OCI-LY1 (cell line): Measurements from ENCODE around the gene PCDHA4.
"Not testable (repeated sequence)": the region's sequence is repeated elsewhere in the genome, so short reads cannot be mapped to it uniquely, and the experiment has no call there.

Experiments used
- H2AFZ ChIP-seq: fragments of 200-600 bp; sonication (generic), shearing (Covaris generic); 2 replicates; pipeline ENCODE4 v1.6.0; 2014; ENCODE audit warnings: antibody characterized with exemption, mild to moderate bottlenecking, low read length
- H3F3A ChIP-seq: fragments of 200-600 bp; sonication (generic), shearing (Covaris generic); 2 replicates; pipeline ENCODE4 v1.6.0; 2014; ENCODE audit warnings: mild to moderate bottlenecking, antibody characterized with exemption, low read length, moderate library complexity; ENCODE audit not compliant: insufficient read depth
- H3K27ac ChIP-seq: fragments of 200-600 bp; sonication (generic); 2 replicates; pipeline ENCODE4 v1.5.1; 2014; ENCODE audit warnings: low read length, mixed run types, mild to moderate bottlenecking, low read depth; ENCODE audit not compliant: poor library complexity, severe bottlenecking
- H3K27me3 ChIP-seq: fragments of 200-600 bp; sonication (generic); 2 replicates; pipeline ENCODE4 v1.6.0; 2014; ENCODE audit warnings: antibody characterized with exemption, mild to moderate bottlenecking, low read length, moderate library complexity; ENCODE audit not compliant: insufficient read depth
- H3K36me3 ChIP-seq: fragments of 200-600 bp; sonication (generic); 2 replicates; pipeline ENCODE4 v1.6.1; 2014; ENCODE audit warnings: mild to moderate bottlenecking, antibody characterized with exemption, low read length, moderate library complexity, mixed read lengths; ENCODE audit not compliant: insufficient read depth
- H3K4me1 ChIP-seq: fragments of 200-600 bp; sonication (generic); 2 replicates; pipeline ENCODE4 v1.5.1; 2014; ENCODE audit warnings: mild to moderate bottlenecking, low read length, moderate library complexity; ENCODE audit not compliant: insufficient read depth, severe bottlenecking
- H3K4me2 ChIP-seq: fragments of 200-600 bp; sonication (generic), shearing (Covaris generic); 2 replicates; pipeline ENCODE4 v1.6.1; 2014; ENCODE audit warnings: low read length
- H3K4me3 ChIP-seq: fragments of 200-600 bp; sonication (generic); 2 replicates; pipeline ENCODE4 v1.5.1; 2014; ENCODE audit warnings: low read length, low read depth, mild to moderate bottlenecking, mixed read lengths; ENCODE audit not compliant: poor library complexity, severe bottlenecking
- H3K79me2 ChIP-seq: fragments of 200-600 bp; shearing (Covaris generic); 2 replicates; pipeline ENCODE4 v1.6.1; 2016; ENCODE audit warnings: mixed run types, low read length, mixed read lengths; ENCODE audit not compliant: insufficient read depth
- H3K9ac ChIP-seq: fragments of 200-600 bp; sonication (generic), shearing (Covaris generic); 2 replicates; pipeline ENCODE4 v1.6.1; 2014; ENCODE audit warnings: mild to moderate bottlenecking, low read length, mixed read lengths
- H3K9me2 ChIP-seq: fragments of 200-600 bp; sonication (generic), shearing (Covaris generic); 2 replicates; pipeline ENCODE4 v1.6.1; 2014; ENCODE audit warnings: low read depth, mild to moderate bottlenecking, low read length, mixed read lengths
- H3K9me3 ChIP-seq: fragments of 200-600 bp; shearing (Covaris generic); 2 replicates; pipeline ENCODE4 v1.6.1; 2014; ENCODE audit warnings: low read length, mixed read lengths
- H4K20me1 ChIP-seq: fragments of 200-600 bp; sonication (generic), shearing (Covaris generic); 2 replicates; pipeline ENCODE4 v1.6.0; 2016; ENCODE audit warnings: mild to moderate bottlenecking, low read length; ENCODE audit not compliant: insufficient read depth
- EZH2 ChIP-seq: fragments of 200-600 bp; sonication (generic), shearing (Covaris generic); IDR thresholded peaks from 2 replicates; pipeline ENCODE4 v1.8.0; 2017; ENCODE audit warnings: borderline replicate concordance, mixed run types, mild to moderate bottlenecking, antibody characterized with exemption, low read length, moderate library complexity, mixed read lengths
- TF ChIP-seq, protein P1 (sequence below): fragments of 200-600 bp; sonication (generic), shearing (Covaris generic); IDR thresholded peaks from 2 replicates; pipeline ENCODE4 v1.5.1; 2017; ENCODE audit warnings: mild to moderate bottlenecking, antibody characterized with exemption, low read length, moderate library complexity, mixed read lengths

Gene PCDHA4

DNA sequence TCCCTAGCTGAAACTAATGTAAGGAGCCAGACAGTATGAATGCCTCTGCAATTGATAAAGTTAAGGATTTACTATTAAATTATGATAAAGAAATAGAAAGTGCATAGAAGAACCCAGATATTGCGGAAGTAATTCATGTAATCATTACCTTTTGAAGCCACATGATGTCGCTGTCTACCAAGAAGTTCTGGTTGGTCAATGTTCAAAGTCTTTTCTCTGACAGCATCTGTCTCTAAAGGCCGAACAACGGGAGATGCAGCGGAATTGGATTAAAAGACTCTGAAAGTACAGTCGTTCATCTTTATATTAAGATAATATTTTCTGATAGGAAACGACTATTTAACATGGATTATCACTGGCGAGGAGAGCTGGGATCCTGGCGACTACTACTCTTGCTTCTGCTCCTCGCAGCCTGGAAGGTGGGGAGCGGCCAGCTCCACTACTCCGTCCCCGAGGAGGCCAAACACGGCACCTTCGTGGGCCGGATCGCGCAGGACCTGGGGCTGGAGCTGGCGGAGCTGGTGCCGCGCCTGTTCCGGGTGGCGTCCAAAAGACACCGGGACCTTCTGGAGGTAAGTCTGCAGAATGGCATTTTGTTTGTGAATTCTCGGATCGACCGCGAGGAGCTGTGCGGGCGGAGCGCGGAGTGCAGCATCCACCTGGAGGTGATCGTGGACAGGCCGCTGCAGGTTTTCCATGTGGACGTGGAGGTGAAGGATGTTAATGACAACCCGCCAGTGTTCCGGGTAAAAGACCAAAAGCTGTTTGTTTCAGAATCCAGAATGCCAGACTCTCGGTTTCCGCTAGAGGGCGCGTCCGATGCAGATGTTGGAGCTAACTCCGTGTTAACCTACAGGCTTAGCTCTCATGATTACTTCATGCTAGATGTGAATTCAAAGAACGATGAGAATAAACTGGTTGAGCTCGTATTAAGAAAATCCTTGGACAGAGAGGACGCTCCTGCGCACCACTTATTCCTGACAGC lies 34.4 kb downstream of the PCDHA4 start, which contains the start of gene PCDHA8:
Gene PCDHA8 (plus strand): TSS at position 210 of the 985 bp plus-strand sequence. CDS start 135 bp downstream, at position 345.
- Histone ChIP-seq H3K79me2 (no peaks in the 10 kb centered on the region), H3K27me3 (no peaks in the 10 kb centered on the region), H3K27ac (no peak within 1 kb of the TSS), H3K36me3 (no peaks in the 10 kb centered on the region), H3K4me2 (no peak within 1 kb of the TSS), H3K4me1 (no peaks in the 10 kb centered on the region), H3K4me3 (no peak within 1 kb of the TSS), H3K9ac (no peak within 1 kb of the TSS), H2AFZ (no peak within 1 kb of the TSS), H3F3A (no peaks in the 10 kb centered on the region), H3K9me2 (no peaks in the 10 kb centered on the region), H3K9me3 (no peaks in the 10 kb centered on the region), H4K20me1 (no peaks in the 10 kb centered on the region)
- TF ChIP-seq, protein P1, sequence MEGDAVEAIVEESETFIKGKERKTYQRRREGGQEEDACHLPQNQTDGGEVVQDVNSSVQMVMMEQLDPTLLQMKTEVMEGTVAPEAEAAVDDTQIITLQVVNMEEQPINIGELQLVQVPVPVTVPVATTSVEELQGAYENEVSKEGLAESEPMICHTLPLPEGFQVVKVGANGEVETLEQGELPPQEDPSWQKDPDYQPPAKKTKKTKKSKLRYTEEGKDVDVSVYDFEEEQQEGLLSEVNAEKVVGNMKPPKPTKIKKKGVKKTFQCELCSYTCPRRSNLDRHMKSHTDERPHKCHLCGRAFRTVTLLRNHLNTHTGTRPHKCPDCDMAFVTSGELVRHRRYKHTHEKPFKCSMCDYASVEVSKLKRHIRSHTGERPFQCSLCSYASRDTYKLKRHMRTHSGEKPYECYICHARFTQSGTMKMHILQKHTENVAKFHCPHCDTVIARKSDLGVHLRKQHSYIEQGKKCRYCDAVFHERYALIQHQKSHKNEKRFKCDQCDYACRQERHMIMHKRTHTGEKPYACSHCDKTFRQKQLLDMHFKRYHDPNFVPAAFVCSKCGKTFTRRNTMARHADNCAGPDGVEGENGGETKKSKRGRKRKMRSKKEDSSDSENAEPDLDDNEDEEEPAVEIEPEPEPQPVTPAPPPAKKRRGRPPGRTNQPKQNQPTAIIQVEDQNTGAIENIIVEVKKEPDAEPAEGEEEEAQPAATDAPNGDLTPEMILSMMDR: peak; percentile 63
- TF ChIP-seq EZH2: no peak

DNA sequence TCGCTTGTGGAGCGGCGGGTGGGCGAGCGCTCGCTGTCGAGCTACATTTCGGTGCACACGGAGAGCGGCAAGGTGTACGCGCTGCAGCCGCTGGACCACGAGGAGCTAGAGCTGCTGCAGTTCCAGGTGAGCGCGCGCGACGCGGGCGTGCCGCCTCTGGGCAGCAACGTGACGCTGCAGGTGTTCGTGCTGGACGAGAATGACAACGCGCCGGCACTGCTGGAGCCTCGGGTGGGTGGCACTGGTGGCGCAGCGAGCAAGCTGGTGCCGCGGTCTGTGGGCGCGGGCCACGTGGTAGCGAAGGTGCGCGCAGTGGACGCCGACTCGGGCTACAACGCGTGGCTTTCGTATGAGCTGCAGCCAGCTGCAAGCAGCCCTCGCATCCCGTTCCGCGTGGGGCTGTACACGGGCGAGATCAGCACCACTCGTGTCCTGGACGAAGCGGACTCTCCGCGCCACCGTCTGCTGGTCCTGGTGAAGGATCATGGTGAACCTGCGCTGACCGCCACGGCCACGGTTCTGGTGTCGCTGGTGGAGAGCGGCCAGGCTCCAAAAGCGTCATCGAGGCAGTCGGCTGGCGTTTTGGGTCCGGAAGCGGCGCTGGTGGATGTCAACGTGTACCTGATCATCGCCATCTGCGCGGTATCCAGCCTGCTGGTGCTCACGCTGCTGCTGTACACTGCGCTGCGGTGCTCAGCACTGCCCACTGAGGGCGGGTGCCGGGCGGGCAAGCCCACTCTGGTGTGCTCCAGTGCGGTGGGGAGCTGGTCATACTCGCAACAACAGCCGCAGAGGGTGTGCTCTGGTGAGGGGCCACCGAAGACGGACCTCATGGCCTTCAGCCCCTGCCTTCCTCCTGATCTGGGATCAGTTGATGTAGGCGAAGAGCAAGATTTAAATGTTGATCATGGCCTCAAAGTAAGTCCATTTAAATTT lies 36.2 kb downstream of the PCDHA4 start:
- H4K20me1 ChIP-seq: no peaks in the 10 kb centered on the region
- no peaks in the 10 kb centered on the region for H3K79me2 ChIP-seq
- H3K9me2 ChIP-seq: no peaks in the 10 kb centered on the region
- H3K36me3 ChIP-seq: no peaks in the 10 kb centered on the region
- TF ChIP-seq EZH2: no peak
- TF ChIP-seq, protein P1: no peak
- no peak overlapping the region for H3K4me3 ChIP-seq
- no peak overlapping the region for H3K4me2 ChIP-seq
- H3K27me3 ChIP-seq: no peaks in the 10 kb centered on the region
- H3F3A ChIP-seq: no peaks in the 10 kb centered on the region
- no peaks in the 10 kb centered on the region for H3K9me3 ChIP-seq
- no peaks in the 10 kb centered on the region for H3K4me1 ChIP-seq
- H3K9ac ChIP-seq: no peak overlapping the region
- no peak overlapping the region for H2AFZ ChIP-seq
- no peak overlapping the region for H3K27ac ChIP-seq

DNA sequence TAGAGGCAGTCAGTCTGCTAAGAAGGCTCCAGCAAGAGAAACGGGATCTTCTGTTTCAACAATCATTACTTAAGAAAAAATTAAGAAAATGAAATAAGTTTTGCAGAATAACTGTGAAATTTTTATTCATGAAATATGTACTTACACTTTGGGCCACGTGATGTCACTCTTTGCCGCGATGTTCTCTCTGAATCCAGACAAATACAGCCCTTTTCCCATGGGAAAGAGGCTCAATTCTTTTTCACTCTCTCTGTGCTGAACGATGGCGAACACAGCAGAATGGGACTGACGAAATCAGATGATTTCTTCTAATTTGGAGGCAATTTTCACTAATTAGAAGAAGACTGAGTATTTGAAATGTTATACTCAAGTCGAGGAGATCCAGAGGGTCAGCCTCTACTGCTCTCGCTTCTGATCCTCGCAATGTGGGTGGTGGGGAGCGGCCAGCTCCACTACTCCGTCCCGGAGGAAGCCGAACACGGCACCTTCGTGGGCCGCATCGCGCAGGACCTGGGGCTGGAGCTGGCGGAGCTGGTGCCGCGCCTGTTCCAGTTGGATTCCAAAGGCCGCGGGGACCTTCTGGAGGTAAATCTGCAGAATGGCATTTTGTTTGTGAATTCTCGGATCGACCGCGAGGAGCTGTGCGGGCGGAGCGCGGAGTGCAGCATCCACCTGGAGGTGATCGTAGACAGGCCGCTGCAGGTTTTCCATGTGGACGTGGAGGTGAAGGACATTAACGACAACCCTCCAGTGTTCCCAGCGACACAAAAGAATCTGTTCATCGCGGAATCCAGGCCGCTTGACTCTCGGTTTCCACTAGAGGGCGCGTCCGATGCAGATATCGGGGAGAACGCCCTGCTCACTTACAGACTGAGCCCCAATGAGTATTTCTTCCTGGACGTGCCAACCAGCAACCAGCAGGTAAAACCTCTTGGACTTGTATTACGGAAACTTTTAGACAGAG lies 41.6 kb downstream of the PCDHA4 start, which contains the start of gene PCDHA9:
Gene PCDHA9 (plus strand): TSS at position 244 of the 964 bp plus-strand sequence. CDS start 114 bp downstream, at position 358.
- H3K4me2 ChIP-seq, H3K9ac ChIP-seq, H3K9me3 ChIP-seq, H3K27ac ChIP-seq, H3K4me1 ChIP-seq, H3K27me3 ChIP-seq, H3K36me3 ChIP-seq, H3K79me2 ChIP-seq, H4K20me1 ChIP-seq, H3K9me2 ChIP-seq, H2AFZ ChIP-seq, H3F3A ChIP-seq, H3K4me3 ChIP-seq: not testable (repeated sequence)

DNA sequence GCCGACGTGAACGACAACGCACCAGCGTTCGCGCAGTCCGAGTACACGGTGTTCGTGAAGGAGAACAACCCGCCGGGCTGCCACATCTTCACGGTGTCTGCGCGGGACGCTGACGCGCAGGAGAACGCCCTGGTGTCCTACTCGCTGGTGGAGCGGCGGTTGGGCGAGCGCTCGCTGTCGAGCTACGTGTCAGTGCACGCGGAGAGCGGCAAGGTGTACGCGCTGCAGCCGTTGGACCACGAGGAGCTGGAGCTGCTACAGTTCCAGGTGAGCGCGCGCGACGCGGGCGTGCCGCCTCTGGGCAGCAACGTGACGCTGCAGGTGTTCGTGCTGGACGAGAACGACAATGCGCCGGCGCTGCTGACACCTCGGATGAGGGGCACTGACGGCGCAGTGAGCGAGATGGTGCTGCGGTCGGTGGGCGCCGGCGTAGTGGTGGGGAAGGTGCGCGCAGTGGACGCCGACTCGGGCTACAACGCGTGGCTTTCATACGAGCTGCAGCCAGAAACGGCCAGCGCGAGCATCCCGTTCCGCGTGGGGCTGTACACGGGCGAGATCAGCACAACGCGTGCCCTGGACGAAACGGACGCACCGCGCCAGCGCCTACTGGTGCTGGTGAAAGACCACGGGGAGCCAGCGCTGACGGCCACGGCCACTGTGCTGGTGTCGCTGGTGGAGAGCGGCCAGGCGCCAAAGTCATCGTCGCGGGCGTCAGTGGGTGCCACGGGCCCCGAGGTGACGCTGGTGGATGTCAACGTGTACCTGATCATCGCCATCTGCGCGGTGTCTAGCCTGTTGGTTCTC lies 43.2 kb downstream of the PCDHA4 start:
- not testable (repeated sequence) for H3K9ac ChIP-seq, H3K79me2 ChIP-seq, H3K36me3 ChIP-seq, H3K4me1 ChIP-seq, H3K27me3 ChIP-seq, H3K4me2 ChIP-seq, H3K27ac ChIP-seq, H3K9me3 ChIP-seq, H3K4me3 ChIP-seq, H3K9me2 ChIP-seq, H2AFZ ChIP-seq, H4K20me1 ChIP-seq, H3F3A ChIP-seq
